NCI-H1694 (cell line): ENCODE results near the gene SP110.
"Not testable (repeated sequence)": the region's sequence is repeated elsewhere in the genome, so short reads cannot be mapped to it uniquely, and the experiment has no call there.

ENCODE experiments used
- DNase-seq: peaks from one replicate; lab custom pipeline; 2025; lab: John Stamatoyannopoulos, UW

The SP110 gene

DNA sequence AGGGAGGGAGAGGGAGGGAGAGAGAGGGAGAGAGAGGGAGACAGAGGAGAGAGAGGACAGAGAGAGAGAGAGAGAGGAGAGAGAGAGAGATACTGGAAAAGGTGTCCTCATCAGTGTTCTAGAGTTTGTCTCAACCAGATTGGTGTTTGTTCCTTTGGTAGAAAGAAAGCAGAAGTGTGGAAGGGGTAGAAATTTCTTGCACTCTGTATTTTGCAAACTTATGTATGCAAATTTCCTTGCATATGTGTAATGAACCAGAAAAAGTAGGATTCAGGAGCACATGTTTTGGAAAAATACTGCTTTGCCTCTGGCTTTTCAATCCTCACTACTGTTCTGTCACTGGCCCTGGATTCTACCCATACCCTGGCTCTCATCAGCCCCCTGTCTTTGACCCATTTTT, 4.7 kb upstream of the SP110 start:
- DNase-seq, result no peak

DNA sequence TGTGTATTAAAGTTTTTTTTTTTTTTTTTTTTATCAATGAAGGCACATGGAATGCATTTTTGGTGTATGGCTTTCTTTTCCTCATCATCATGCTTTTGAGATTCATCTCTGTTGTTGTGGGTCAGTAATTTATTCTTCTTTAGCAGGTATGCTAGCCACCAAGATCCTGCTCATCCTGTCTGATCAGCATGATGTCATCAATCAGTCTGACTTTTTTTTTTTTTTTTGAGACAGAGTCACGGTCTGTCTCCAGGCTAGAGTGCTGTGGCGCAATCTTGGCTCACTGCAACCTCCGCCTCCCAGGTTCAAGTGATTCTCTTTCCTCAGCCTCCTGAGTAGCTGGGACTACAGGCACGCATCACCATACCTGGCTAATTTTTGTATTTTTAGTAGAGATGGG, 3.0 kb upstream of the SP110 start:
- not testable (repeated sequence) for DNase-seq

DNA sequence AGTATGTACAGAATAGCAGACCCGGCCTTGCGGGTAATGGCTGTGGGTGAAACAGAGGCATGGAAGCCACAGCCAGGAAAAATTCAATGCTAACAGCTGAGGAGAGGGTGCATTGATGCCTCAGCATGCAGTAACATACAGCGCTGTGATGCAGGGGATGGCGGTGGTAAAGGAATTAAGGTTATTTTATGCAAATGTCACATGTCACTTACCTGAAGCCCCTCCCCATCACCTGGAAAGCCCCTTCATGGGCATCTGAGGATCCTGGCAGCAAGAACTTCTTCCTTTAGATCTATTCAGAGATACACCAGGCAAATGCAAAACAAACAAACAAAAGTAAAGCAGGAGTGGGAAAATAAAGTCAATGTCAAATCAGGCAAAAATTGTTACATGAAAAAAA, 1.7 kb upstream of the SP110 start:
- no peak for DNase-seq

DNA sequence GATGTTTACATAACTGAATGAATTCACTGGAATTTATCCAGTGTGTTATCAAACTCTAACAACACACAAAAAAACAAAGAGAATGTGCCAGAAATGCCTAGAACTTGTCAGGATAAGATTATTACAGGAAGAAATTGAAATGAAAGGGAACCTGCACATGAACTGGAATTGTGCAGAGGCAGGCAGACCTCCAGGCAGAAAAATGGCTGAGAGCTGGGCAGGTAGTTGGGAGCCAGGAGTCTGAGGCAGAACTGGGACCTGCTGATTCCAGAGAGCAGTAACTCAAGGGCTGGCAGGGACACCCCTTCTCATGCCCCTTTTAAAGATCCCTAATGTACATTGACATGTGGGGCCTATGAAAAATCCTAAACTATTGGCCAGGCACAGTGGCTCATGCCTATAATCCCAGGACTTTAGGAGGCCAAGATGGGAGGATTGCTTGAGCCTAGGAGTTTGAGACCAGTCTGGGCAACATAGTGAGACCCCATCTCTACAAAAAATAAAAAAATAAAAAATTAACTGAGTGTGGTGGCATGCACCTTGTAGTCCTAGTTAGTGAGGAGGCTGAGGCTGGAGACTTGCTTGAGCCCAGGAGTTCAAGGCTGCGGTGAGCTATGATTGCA, 674 bp upstream of the SP110 start:
- DNase-seq, result no peak

DNA sequence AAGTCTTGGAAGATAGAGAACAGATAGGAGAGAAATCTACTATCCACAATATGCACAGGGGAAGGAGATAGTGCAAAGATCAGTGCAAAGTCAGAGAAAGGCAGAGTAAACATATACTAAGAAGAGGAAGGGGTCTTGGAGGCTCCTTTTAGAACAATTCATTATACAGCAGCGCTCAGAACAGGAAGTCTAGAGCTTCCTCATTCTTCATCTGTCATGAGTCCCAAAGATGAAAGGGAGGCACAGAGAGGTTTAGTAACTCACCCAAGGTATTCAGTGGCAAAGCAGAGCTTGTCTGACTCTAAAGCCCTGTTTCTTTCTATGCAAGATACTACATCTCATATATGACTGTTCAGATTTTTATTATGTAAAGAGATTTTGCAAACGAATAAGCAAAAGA, 1.4 kb downstream of the SP110 start:
- DNase-seq, result no peak

DNA sequence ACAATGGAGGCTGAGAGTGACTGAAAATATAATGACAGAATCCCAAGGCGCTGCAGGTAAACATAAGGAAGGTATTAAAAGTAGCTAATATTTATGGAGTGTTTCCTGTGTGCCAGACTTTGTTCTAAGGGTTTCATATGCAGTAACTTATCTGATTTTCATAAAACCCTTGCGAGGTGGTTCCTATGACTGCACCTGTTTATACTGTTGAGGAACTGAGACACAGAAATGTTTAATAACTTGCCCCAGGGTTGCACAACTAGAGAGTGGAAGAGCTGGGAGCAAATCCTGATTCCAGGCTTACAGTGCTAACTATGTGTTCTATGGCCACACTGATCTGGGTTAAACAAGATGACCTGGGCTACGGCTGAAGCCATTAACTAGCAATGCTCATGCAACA, 2.4 kb downstream of the SP110 start:
- no peak for DNase-seq

DNA sequence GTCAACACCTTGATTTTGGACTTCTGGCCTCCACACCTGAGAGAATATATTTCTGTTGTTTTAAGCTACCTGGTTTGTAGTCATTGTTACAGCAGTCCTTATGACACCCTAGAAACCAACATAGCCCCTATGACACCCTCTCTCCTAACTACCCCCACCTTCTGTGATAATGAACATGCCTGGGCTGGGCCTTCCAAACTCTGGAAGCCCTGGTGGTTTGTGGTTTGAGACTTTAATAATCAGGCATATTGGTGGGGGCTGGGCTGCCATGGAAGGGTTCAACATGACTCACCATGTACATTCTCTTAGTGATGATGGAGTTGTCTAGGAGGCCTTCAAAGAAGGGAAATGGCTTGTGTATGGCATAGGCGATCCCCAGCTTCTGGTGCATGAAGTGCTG, 3.3 kb downstream of the SP110 start:
- DNase-seq, result no peak

DNA sequence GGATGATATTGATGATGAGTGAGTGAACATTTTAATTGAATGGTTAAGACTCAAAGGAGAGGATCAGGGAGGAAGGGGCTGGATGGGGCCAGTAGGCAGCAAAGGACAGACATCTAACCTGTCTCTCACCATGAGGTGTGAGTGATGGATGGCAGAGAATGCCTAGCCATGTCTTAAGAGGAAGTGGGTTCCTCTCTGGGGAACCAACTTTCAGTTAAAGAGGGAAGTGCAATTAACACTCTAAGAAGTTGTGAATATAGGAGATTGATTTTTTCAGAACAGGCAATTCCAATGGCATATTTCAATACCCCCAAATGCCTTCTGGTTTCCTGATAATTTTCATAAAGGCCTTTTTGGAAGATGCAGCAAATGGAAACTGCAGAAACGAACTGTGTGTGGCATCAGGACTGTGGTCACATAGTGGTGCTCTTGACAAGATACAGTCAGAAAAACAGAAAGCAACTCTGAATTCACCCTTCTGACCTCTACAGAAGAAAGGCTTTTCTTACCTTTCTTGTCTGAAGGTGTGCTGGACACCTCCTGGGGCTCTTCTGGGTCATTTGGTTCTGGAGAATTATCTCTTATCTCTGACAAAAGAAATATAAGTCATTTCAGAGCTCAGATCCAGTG, 10.2 kb downstream of the SP110 start:
- no peak for DNase-seq

DNA sequence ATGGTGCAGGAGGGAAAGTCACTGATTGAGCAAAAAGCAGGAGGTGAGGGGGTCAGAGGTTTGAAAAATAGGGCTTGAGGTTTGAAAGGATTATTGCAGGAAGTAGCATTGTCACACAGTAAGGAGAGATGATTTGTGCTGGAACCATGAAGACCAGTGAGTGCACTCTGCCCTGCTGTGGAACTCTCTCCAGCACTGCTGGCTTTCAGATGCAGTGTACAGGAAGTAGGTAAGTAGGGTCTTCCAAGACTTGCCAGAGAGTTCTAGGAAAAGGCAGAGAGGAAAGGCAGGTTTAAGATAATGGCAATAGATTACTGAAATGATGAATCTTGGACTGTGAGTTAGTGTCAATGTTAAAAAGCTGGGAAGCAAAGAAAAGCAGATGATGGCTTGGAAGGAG, 11.2 kb downstream of the SP110 start:
- no peak for DNase-seq

DNA sequence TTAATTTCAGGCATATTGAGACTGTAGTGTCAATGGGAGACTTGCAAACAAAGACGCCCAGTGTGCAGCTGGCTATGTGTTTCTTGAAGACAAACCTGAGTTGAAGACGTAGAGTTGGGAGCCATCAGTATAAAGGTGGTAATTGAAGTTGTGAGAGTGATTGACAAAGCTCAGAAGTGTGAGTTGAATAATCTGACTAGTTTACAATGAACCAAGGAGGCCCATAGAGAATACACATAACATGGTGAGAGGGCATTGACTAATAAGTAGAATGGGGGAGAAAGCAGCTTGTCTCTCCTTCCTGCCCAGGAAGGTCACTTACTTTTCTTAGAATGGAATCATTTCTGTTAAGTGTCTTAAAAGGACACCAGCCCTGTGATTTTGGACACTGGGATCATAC, 14.1 kb downstream of the SP110 start:
- no peak for DNase-seq

DNA sequence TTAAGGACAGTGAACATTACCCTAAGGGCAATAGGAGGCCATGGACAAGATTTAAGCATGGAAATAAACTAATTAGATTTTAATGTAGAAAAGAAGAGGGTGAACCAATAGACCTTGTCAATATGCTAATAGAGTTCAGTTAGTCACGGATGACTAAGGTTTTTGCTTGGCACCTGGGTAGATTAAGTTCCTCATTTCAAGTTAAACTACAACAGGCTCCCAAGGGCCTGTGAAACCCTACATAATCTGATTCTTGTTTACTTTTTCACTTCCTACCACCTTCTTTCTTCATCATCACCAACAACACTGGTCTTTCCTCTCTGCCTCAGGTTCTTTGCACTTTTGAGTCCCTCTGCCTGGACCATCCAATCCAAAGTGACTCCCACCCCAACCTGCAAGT, 14.8 kb downstream of the SP110 start:
- no peak for DNase-seq

DNA sequence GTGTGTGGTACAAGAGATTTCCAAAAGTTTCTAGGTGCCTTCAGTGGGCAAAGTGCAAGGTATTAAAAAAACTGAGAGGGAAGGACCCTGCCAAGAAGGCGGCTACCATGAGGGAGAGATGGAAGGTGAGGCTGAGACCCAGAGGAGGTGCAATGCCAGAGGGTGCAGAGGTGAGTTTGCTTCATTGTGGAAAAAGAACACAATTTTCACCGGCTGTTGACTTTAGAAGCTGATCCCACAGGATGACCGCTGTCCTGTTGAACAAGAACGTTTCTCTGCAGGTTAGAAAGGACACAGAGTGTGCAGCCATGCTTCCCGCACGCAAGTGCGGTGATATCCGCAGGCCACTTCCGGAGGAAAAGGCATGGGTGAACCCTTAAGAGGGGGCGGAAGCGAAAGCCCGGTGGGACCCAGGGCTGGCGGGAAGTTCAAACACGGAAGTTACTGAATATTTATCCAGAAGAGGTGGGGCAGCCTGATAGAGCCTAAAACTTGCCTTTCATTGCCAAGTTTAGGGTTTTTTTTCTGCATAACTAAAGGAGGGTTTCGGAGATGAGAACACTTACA, 16.6 kb downstream of the SP110 start:
- DNase-seq, result no peak

DNA sequence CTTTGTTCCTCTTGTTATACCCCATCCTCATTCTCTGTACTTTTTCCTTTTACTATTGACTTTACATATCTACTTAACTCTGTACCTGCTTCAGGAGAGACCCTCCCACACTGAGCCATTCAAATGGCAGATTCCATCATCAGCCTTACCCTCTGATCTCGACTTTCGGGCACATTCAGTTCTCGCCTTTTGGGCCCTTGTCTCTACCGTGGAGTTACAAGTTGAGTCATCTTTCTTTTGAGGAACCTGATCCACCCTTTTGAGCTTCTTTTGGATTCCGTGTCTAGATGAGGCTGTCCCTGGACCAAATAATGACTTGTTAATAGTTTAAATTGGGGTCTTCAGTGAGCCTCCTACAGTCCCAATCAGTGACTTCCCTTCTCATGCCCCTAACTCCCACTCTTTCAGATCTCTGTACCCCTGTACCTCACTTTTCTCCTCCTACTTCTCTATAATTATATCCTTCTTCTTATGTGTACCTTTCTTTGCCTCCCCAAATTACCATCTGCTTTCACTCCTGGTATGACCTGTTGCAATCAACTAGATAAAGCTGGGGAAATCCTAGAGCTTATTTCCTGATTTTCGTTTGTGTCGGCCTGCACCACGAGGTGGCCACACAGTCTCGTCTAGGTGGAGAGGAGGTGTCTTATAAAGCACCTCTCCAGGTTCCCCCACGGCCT, 17.2 kb downstream of the SP110 start:
- DNase-seq, result no peak

DNA sequence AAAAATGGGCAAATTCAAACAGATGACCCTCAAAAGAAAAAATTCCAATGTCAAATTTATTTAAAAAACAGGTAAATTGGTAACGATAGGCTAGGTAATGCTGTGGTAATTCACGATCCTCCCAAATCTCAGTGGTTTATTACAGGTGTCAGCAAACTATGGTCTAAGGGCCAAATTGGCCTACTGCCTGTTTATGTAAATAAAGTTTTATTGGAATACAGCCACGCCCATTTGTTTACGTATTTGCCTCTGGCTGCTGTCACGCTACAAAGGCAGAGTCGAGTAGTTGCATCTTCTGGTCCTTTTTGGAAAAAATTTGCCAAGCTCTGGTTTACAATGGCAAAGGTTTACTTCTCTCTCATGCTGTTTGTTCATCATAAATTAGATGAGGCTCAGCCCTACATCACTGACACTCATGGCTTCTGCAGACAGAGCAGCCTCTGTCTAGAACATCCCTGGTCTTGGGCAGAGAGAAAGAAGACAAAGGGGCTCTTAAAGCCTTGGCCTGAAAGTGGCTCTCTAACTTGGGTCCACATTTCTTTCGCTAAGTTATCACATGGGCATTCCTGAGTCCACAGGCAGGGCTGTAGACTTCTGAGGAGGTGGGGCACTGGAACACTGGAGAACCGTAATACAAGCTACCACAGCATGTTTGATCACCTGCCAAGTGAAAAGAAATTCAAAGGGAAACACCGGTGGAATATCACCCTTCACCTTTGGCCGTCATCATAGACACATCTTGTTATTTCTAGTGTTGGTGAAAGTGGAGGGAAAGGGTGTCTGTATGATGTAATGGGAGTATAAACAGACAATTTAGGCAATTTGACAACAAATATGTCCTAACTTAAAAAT, 34.8 kb downstream of the SP110 start:
- DNase-seq, result no peak

DNA sequence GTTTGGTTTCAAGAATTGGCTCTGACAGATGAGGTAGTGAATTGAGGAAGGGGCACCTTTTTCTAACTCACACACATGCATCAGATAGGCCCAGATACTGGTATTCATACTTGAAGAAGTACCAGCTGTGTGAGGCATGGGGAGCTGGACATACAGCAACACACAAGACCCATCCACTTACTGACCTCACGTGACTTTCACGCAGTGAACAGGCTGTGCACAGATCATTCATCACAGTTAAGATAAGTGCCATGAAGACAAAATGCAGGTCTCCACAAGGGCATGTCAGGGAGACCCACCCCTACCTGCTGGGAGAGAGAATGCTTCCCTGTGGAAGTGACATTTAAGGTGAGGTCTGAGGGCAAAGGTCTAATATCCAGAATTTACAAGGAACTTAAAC, 38.6 kb downstream of the SP110 start:
- no peak for DNase-seq

DNA sequence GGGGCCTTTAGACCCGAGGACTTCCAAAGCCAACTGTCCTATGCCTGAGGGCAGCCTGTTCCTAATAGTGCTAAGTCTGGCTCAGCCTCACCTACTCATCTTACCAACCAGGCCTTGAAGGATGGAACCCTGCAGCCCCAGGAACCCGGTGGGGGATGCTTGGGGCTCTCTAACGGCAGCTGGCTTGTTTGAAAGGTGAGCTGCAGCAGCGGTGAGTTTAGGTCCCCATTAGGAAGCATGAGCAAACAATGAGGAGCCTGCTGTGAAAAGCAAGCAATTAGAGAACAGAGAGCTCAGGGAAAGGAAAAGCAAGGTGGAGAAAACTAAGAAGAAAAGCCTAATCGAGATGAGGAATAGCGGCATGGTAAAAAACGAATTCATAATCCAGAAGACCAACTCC, 39.9 kb downstream of the SP110 start:
- DNase-seq, result no peak

DNA sequence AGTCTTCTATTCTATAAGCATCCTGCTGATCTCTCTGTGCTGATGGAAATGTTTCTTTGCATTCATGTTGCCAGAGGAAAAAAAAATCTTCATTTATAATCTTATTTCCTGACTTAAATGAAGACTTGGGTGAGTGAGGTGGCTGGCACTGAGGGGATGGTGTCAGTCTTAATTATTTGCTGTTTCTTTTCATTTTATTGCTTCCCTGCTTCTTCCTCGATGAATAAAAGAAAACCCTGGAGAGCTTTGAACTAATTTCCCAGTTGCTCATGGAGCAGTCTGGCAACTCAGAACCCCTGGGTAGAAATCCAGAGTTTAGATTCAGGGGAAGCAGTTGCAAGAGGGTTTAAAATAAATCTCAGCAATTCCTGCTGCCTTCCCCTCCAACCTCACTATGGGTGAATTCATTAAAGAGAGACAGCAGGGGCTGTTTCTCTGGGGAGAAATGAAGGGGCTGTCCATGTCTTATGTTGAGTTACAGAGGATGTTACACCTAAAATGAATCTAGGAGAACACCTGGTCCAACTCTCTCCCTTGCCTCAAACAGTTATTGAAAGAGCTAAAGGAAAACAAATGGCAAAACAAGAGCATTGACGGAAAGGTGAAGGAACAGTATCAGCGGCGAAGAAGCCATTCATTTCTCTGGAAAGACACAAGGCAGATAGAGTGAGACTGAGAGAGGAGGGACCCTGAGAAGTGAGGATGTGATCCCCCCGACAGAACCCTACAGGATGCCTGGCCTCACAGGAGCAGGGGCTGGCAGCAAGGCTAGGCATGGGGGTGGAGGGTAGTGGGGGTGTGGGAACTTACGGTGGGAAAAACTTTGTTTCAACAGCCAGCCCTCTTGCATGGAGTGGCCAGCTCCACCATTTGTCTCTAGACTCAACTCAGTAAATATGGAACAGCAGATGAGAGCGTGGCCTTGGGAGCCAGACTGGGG, 41.0 kb downstream of the SP110 start:
- no peak for DNase-seq

DNA sequence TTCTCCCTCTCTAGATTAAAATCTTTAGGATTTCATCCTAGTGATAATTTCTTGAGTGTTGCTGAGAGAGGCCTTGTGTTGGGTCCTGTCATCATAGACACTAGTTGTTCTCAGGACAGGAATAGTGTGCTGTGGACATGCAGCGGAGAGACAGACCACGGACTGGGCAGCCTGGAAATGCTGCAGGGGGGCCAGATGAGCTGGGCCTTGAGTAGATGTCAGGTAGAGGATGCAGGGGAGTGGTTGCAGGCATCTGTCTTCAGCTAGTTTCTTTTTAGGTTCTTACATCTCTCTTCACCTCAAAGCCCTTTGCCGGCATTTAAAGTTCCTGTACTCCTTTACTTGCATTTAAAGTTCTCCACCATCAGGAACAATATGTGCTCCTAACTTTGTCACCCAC, 42.8 kb downstream of the SP110 start:
- DNase-seq, result no peak

DNA sequence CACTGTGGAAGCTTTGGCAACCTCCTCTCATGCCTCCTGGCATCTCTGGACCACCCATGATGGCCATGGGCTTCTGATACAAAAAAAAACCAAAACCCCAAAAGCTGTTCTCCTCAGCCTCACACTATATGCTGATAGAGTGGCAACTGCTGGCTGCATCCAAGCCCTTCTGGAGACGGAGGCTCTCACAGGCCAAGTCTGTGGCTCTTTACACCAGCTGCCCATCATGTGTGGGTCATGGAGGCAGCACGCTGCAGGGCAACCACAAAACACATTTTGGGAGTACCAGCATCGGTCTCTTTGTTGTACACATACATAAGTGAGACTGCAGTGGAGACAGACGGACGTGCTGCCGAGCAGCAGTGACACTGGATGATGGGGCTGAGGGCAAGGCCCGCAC, 45.3 kb downstream of the SP110 start:
- DNase-seq, result no peak

DNA sequence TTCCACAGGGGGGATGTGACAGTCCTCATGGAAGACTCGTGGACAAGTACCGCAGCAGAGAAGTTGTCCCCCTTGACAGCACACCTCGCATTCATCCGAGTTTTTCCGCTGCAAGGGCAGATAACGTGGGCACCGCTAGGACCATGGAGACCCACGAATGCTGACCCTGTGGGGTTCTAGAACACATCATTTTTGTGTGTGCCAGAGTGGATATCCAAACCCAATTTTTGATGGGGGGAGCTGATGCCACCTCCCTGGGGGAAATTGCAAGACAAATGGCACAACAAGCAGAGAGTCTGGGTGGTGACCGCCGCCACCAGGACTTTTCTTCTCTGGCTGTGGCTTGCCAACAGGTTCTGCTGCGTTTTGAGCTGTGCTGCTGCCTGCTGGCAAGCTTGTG, 46.9 kb downstream of the SP110 start:
- DNase-seq, result no peak

DNA sequence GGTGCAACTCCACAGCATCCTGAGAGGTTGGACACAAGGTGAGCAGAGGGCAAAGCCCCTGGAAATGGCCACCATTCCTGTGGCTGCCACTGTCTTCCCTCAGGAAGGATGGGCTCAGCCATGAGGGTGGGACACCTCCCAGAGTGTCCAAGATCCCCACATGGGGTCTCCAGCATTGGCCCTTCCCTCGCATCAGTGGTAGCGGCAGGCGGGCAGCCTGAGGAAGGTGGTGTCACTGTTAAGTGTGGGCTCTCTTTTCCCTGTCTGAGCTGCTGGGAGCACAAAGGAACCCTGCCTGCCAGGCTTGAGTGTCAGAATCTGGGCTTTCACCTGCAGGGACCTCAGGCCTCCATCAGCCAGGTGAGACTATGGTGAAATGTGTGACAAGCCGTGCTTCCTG, 47.6 kb downstream of the SP110 start:
- no peak for DNase-seq
